IMR-90 (cell line): ENCODE data around the gene DENND6A. TPM values are rescaled to one million over a fixed set of nuclear protein-coding genes. Genes with fewer than 3 reads are reported as not detected.

Experiments used
- ATAC-seq: fragments of 200-7000 bp; cut with Tn5 transposase; 2 replicates; pipeline ENCODE4 v1.9.1; 2020; ENCODE audit warnings: low read depth, mild to moderate bottlenecking, moderate library complexity
- BruUV-seq: library from RNA; stranded (reverse); fragments of 400-500 nt; replicated peaks from 2 replicates; lab custom pipeline; 2021; lab: Mats Ljungman, UMichigan
- CTCF ChIA-PET: fragments of 300-600 bp; formaldehyde crosslinking; extraction: SDS; loops from one replicate; lab custom pipeline; 2021; ENCODE audit warnings: antibody characterized with exemption; lab: Yijun Ruan, JAX
- POLR2A ChIA-PET: fragments of 300-600 bp; sonication (Branson Sonifier 250); formaldehyde crosslinking; loops from one replicate; lab custom pipeline; 2022; ENCODE audit warnings: antibody characterized with exemption; ENCODE audit not compliant: unreplicated experiment; lab: Charles Lee
- DNase-seq: peaks from one replicate; pipeline ENCODE4 v3.0.0; 2013
- H2AFZ ChIP-seq: replicated peaks from 2 replicates; pipeline ENCODE3; 2013; ENCODE audit warnings: low read length, mild to moderate bottlenecking; ENCODE audit not compliant: poor library complexity
- H2AK5ac ChIP-seq: 2 replicates; pipeline ENCODE4 v1.6.1; 2013; ENCODE audit warnings: low read depth, low read length, inconsistent platforms
- H2AK9ac ChIP-seq: replicated peaks from 2 replicates; pipeline ENCODE3; 2013; ENCODE audit warnings: mild to moderate bottlenecking, low read depth, low read length, moderate library complexity; ENCODE audit not compliant: poor library complexity
- H2BK120ac ChIP-seq: 2 replicates; pipeline ENCODE4 v1.6.1; 2013; ENCODE audit warnings: low read depth, low read length, inconsistent platforms
- H2BK15ac ChIP-seq: 3 replicates; pipeline ENCODE4 v1.6.1; 2013; ENCODE audit warnings: low read depth, low read length, inconsistent platforms
- H2BK20ac ChIP-seq: 2 replicates; pipeline ENCODE4 v1.6.1; 2013; ENCODE audit warnings: low read depth, mild to moderate bottlenecking, inconsistent platforms, low read length, moderate library complexity
- H2BK5ac ChIP-seq: 2 replicates; pipeline ENCODE4 v1.6.1; 2013; ENCODE audit warnings: mild to moderate bottlenecking, low read depth, low read length, inconsistent platforms; ENCODE audit not compliant: poor library complexity, severe bottlenecking
- H3K14ac ChIP-seq: replicated peaks from 2 replicates; pipeline ENCODE4 v1.6.1; 2013; ENCODE audit warnings: low read depth, low read length, inconsistent platforms
- H3K18ac ChIP-seq: 2 replicates; pipeline ENCODE4 v1.6.1; 2013; ENCODE audit warnings: low read depth, low read length, control low read depth
- H3K23ac ChIP-seq: 2 replicates; pipeline ENCODE4 v1.6.1; 2013; ENCODE audit warnings: low read depth, low read length, inconsistent platforms
- H3K27ac ChIP-seq: 2 replicates; pipeline ENCODE4 v1.5.1; 2013; ENCODE audit warnings: mild to moderate bottlenecking, control low read depth, low read length; ENCODE audit not compliant: insufficient read depth
- H3K27me3 ChIP-seq: 2 replicates; pipeline ENCODE4 v1.6.1; 2013; ENCODE audit warnings: low read length; ENCODE audit not compliant: control insufficient read depth, insufficient read depth
- H3K36me3 ChIP-seq: 2 replicates; pipeline ENCODE4 v1.6.1; 2013; ENCODE audit warnings: low read length, mixed read lengths; ENCODE audit not compliant: control insufficient read depth, insufficient read depth
- H3K4ac ChIP-seq: 2 replicates; pipeline ENCODE4 v1.6.1; 2013; ENCODE audit warnings: low read depth, low read length, inconsistent platforms
- H3K4me1 ChIP-seq: 2 replicates; pipeline ENCODE4 v1.6.1; 2013; ENCODE audit warnings: low read length, mixed read lengths; ENCODE audit not compliant: control insufficient read depth, insufficient read depth
- H3K4me2 ChIP-seq: 2 replicates; pipeline ENCODE4 v1.6.1; 2013; ENCODE audit warnings: low read depth, mild to moderate bottlenecking, control low read depth, low read length, moderate library complexity
- H3K4me3 ChIP-seq: 2 replicates; pipeline ENCODE4 v1.5.1; 2013; ENCODE audit warnings: low read depth, mild to moderate bottlenecking, control low read depth, low read length, moderate library complexity; ENCODE audit not compliant: insufficient read depth
- H3K56ac ChIP-seq: 2 replicates; pipeline ENCODE4 v1.6.1; 2013; ENCODE audit warnings: low read length, inconsistent platforms; ENCODE audit not compliant: insufficient read depth; ENCODE audit errors: extremely low read depth
- H3K79me1 ChIP-seq, 2 experiments: 2 replicates each; pipeline ENCODE4 v1.6.1; 2013; ENCODE audit warnings: low read length in 2 of 2, inconsistent platforms in 1 of 2, low read depth in 1 of 2
- H3K9ac ChIP-seq: 2 replicates; pipeline ENCODE4 v1.6.1; 2013; ENCODE audit warnings: low read depth, low read length, control low read depth
- H3K9me1 ChIP-seq: 2 replicates; pipeline ENCODE4 v1.6.1; 2013; ENCODE audit warnings: low read length, inconsistent platforms; ENCODE audit not compliant: insufficient read depth
- H3K9me3 ChIP-seq: 2 replicates; pipeline ENCODE4 v1.6.1; 2013; ENCODE audit warnings: low read length; ENCODE audit not compliant: control insufficient read depth, insufficient read depth
- H4K20me1 ChIP-seq: 2 replicates; pipeline ENCODE4 v1.6.1; 2013; ENCODE audit warnings: low read length, inconsistent platforms; ENCODE audit not compliant: insufficient read depth
- H4K5ac ChIP-seq: 2 replicates; pipeline ENCODE4 v1.6.1; 2013; ENCODE audit warnings: mild to moderate bottlenecking, low read depth, low read length, control low read depth
- H4K8ac ChIP-seq, 2 experiments: 2 replicates each; pipeline ENCODE4 v1.6.1; 2013; ENCODE audit warnings: low read depth in 2 of 2, low read length in 2 of 2, control low read depth in 1 of 2, inconsistent platforms in 1 of 2
- H4K91ac ChIP-seq: 2 replicates; pipeline ENCODE4 v1.6.1; 2013; ENCODE audit warnings: low read depth, low read length, inconsistent platforms; ENCODE audit not compliant: insufficient read depth
- FOS ChIP-seq: fragments of 150-350 bp; IDR thresholded peaks from 2 replicates; pipeline ENCODE4 v1.6.1; 2016; ENCODE audit warnings: low read depth, low read length
- MXI1 ChIP-seq: IDR thresholded peaks from 2 replicates; pipeline ENCODE4 v1.6.1; 2012; ENCODE audit warnings: low read depth, mild to moderate bottlenecking, low read length, moderate library complexity, borderline replicate concordance
- WGBS, 2 experiments: methylation state at CpG; one replicate each; pipeline versions ENCODE4 v1.1.5 to v1.1.7; 2013; ENCODE audit warnings: missing lambda C conversion rate in 2 of 2; ENCODE audit not compliant: insufficient read length in 1 of 2; ENCODE audit errors: extremely low coverage in 2 of 2; 5-methylcytosine and 5-hydroxymethylcytosine counted together
- dilution Hi-C: fragments of 300-500 bp; cut with HindIII; formaldehyde crosslinking; loops from one replicate; pipeline ENCODE4 v1.14.3; 2018; ENCODE audit warnings: low sequenced_read_pairs; ENCODE audit not compliant: unreplicated experiment
- in situ Hi-C: fragments of 300-500 bp; cut with MboI; formaldehyde crosslinking; loops from 3 replicates; pipeline ENCODE4 v1.14.3; 2019; ENCODE audit warnings: low sequenced_read_pairs, inconsistent platforms, mixed read lengths
- intact Hi-C: fragments of 100-400 bp; cut with micrococcal nuclease; formaldehyde crosslinking; loops from 2 replicates; pipeline ENCODE4 v1.10.0; 2022
- polyA plus RNA-seq, 3 experiments: library from polyadenylated mRNA; depleted of rRNA; stranded (reverse); fragments of >200 nt; gene quantifications; 2 replicates each; pipeline ENCODE4 v1.2.3, GENCODE V29; 2012; ENCODE audit warnings: low replicate concordance in 1 of 3
- total RNA-seq: library from RNA; depleted of rRNA; stranded (reverse); fragments of >200 nt; gene quantifications from 2 replicates; pipeline ENCODE4 v1.2.3, GENCODE V29; 2012

The DENND6A gene
- total and polyA plus RNA-seq, 2 of the 4 experiments (the other 2 are of a cell fraction) = 3.8 to 9.0 TPM

DNA sequence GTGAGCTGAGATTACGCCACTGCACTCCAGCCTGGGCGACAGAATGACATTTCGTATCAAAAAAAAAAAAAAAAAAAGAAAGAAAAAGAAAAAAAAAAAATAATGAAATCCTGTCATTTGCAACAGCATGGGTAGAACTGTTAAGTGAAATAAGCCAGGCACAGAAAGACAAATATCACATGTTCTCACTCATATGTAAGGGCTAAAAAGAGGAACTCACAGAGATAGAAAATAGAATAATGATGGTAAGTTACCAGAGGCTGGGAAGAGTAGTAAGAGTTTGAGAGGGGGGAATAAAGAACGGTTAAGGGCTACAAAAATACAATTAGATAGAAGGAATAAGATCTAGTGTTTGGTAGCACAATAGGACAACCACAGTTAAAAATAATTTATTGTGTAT lies 19.7 kb downstream of the DENND6A start:
- WGBS, 2 experiments = 100% methylated on average over 1 of the region's 4 CpGs; no CpG with 5 or more reads in 1 of the 2 experiments
- Histone ChIP-seq H2BK20ac (no peak overlapping the region), H3K9me1 (peaks cover 3% of the 10 kb centered on the region; the same call in 1 of the 2 replicates), H3K23ac (no peak overlapping the region), H3K4me3 (no peak overlapping the region), H2BK5ac (no peak overlapping the region), H3K36me3 (peaks cover 2% of the 10 kb centered on the region; the same call in 1 of the 2 replicates), H3K56ac (no peak overlapping the region), H3K9me3 (no peaks in the 10 kb centered on the region), H2BK120ac (no peak overlapping the region), H3K4me1 (peaks cover 1% of the 10 kb centered on the region; the same call in 1 of the 2 replicates), H3K18ac (no peak overlapping the region), H3K27ac (no peak overlapping the region), H3K4ac (no peak overlapping the region), H4K20me1 (no peaks in the 10 kb centered on the region), H3K79me1 (peaks cover 27 to 34% of the 10 kb centered on the region in 2 experiments), H2AFZ (no peak overlapping the region), H4K8ac (no peak overlapping the region), H2AK5ac (no peak overlapping the region), H4K91ac (no peak overlapping the region), H3K4me2 (no peak overlapping the region), H3K9ac (no peak overlapping the region), H3K27me3 (no peaks in the 10 kb centered on the region), H4K5ac (no peak overlapping the region), H3K14ac (no peak overlapping the region), H2AK9ac (no peak overlapping the region), H2BK15ac (no peak overlapping the region)
- dilution Hi-C loops = no loop called here
- TF ChIP-seq FOS (no peak), MXI1 (no peak)
- ATAC-seq = no peak
- BruUV-seq = no TSS peak
- DNase-seq = no peak
- POLR2A ChIA-PET = no interaction called here
- intact Hi-C loops = no loop called here
- in situ Hi-C loops = no loop called here
- CTCF ChIA-PET = no interaction called here
